Suprapubic skin (tissue), 4 donors: ENCODE results near the gene OR7A17. TPM values are rescaled to one million over a fixed set of nuclear protein-coding genes. Genes with fewer than 3 reads are reported as not detected.

ENCODE experiments used
- DNase-seq, 2 donors: peaks; one replicate each; pipeline ENCODE4 v3.0.0-alpha.2; 2019; ENCODE audit warnings: low spot score in 2 of 2
- H3K27ac ChIP-seq: fragments of 200-600 bp; sonication (generic); one replicate; pipeline ENCODE4 v1.5.1; 2019
- H3K27me3 ChIP-seq: fragments of 200-600 bp; sonication (generic); one replicate; pipeline ENCODE4 v1.5.1; 2019
- H3K36me3 ChIP-seq: fragments of 200-600 bp; sonication (generic); one replicate; pipeline ENCODE4 v1.5.1; 2019
- H3K4me1 ChIP-seq: fragments of 200-600 bp; sonication (generic); one replicate; pipeline ENCODE4 v1.5.1; 2019
- H3K4me3 ChIP-seq: fragments of 200-600 bp; sonication (generic); one replicate; pipeline ENCODE4 v1.5.1; 2019; ENCODE audit warnings: mild to moderate bottlenecking
- H3K9me3 ChIP-seq: fragments of 200-600 bp; sonication (generic); one replicate; pipeline ENCODE4 v1.5.1; 2019
- CTCF ChIP-seq, 2 donors: fragments of 200-600 bp in 1 of 2; fragments of 450-650 bp in 1 of 2; sonication (generic) in 1 of 2; IDR thresholded peaks; one replicate each; pipeline ENCODE4 v1.5.1; 2016 to 2019; ENCODE audit warnings: antibody characterized with exemption in 2 of 2, mild to moderate bottlenecking in 1 of 2, moderate library complexity in 1 of 2
- EP300 ChIP-seq: sonication (generic); formaldehyde crosslinking; IDR thresholded peaks from one replicate; pipeline ENCODE4 v1.6.1; 2017; ENCODE audit warnings: antibody characterized with exemption
- POLR2A ChIP-seq, 2 donors: fragments of 450-650 bp; IDR thresholded peaks; one replicate each; pipeline ENCODE4 v1.6.1; 2017; ENCODE audit warnings: antibody characterized with exemption in 2 of 2, mild to moderate bottlenecking in 2 of 2, moderate library complexity in 2 of 2
- POLR2AphosphoS5 ChIP-seq, 3 donors: sonication (generic); formaldehyde crosslinking; IDR thresholded peaks; one replicate each; pipeline ENCODE4 v1.6.1; 2017; ENCODE audit warnings: antibody characterized with exemption in 3 of 3
- WGBS: methylation state at CpG from one replicate; pipeline ENCODE4 v1.1.5; 2018; 5-methylcytosine and 5-hydroxymethylcytosine counted together
- total RNA-seq, 4 donors: library from RNA; depleted of rRNA; stranded (reverse); fragments of >200 nt; gene quantifications; one replicate each; pipeline ENCODE4 v1.1.0, GENCODE V29; 2016

Gene OR7A17
- total RNA-seq, 4 donors from 2014 or later: not detected

- no peak for DNase-seq
- TF ChIP-seq POLR2A (IDR thresholded peaks at IDR 0.05) (no peak), EP300 (no peak), CTCF (IDR thresholded peaks at IDR 0.05) (no peak), POLR2AphosphoS5 (IDR thresholded peaks at IDR 0.05) (no peak)
- no peaks in the 10 kb centered on the region for H3K9me3 ChIP-seq
- H3K4me1 ChIP-seq: no peaks in the 10 kb centered on the region
- H3K4me3 ChIP-seq: no peak overlapping the region
- whole genome bisulfite sequencing: 38% methylated on average over 2 of the region's 2 CpGs
- no peak overlapping the region for H3K27ac ChIP-seq
- no peaks in the 10 kb centered on the region for H3K36me3 ChIP-seq
- H3K27me3 ChIP-seq: peaks cover 13% of the 10 kb centered on the region
Measured at GRCh38 chr19:14901675-14902260, 15.8 kb upstream of the OR7A17 start.

GRCh38 chr19:14890643-14891379 is 4.9 kb upstream of the OR7A17 start:
- Histone ChIP-seq H3K4me1 (peaks cover 9% of the 10 kb centered on the region), H3K4me3 (no peak overlapping the region), H3K9me3 (no peaks in the 10 kb centered on the region), H3K27me3 (peaks cover 11% of the 10 kb centered on the region), H3K36me3 (no peaks in the 10 kb centered on the region), H3K27ac (no peak overlapping the region)
- no peak for DNase-seq
- WGBS: 66% methylated on average over 10 of the region's 10 CpGs
- no peak for TF ChIP-seq CTCF (IDR thresholded peaks at IDR 0.05)
- no peak for TF ChIP-seq POLR2A (IDR thresholded peaks at IDR 0.05)
- TF ChIP-seq EP300: no peak
- TF ChIP-seq POLR2AphosphoS5 (IDR thresholded peaks at IDR 0.05): no peak

- Histone ChIP-seq H3K36me3 (no peaks in the 10 kb centered on the region), H3K9me3 (no peaks in the 10 kb centered on the region), H3K4me3 (no peak overlapping the region), H3K4me1 (peaks cover 9% of the 10 kb centered on the region), H3K27me3 (peaks cover 11% of the 10 kb centered on the region), H3K27ac (no peak overlapping the region)
- DNase-seq: no peak
- WGBS: 83% methylated on average over 3 of the region's 3 CpGs
- no peak for TF ChIP-seq EP300
- TF ChIP-seq POLR2AphosphoS5 (IDR thresholded peaks at IDR 0.05): no peak
- TF ChIP-seq CTCF (IDR thresholded peaks at IDR 0.05): no peak
- no peak for TF ChIP-seq POLR2A (IDR thresholded peaks at IDR 0.05)
Measured at GRCh38 chr19:14889994-14890642, 4.2 kb upstream of the OR7A17 start.

- Histone ChIP-seq H3K27ac (no peak overlapping the region), H3K4me3 (no peak overlapping the region), H3K4me1 (no peaks in the 10 kb centered on the region), H3K27me3 (peaks cover 11% of the 10 kb centered on the region), H3K36me3 (no peaks in the 10 kb centered on the region), H3K9me3 (no peaks in the 10 kb centered on the region)
- TF ChIP-seq POLR2AphosphoS5 (IDR thresholded peaks at IDR 0.05): no peak
- no peak for TF ChIP-seq EP300
- TF ChIP-seq POLR2A (IDR thresholded peaks at IDR 0.05): no peak
- TF ChIP-seq CTCF (IDR thresholded peaks at IDR 0.05): no peak
- no peak for DNase-seq
- 61% methylated on average over 4 of the region's 4 CpGs for WGBS
Measured at GRCh38 chr19:14871619-14872230, 14.2 kb downstream of the OR7A17 start.

GRCh38 chr19:14868497-14868896 is 17.4 kb downstream of the OR7A17 start:
- H3K36me3 ChIP-seq: no peaks in the 10 kb centered on the region
- H3K4me3 ChIP-seq: no peak overlapping the region
- H3K27me3 ChIP-seq: peaks cover 19% of the 10 kb centered on the region
- H3K4me1 ChIP-seq: no peaks in the 10 kb centered on the region
- TF ChIP-seq POLR2AphosphoS5 (IDR thresholded peaks at IDR 0.05): no peak
- TF ChIP-seq CTCF (IDR thresholded peaks at IDR 0.05): no peak
- TF ChIP-seq POLR2A (IDR thresholded peaks at IDR 0.05): no peak
- no peak for TF ChIP-seq EP300
- WGBS: 76% methylated on average over 5 of the region's 5 CpGs
- no peak overlapping the region for H3K27ac ChIP-seq
- DNase-seq: no peak
- H3K9me3 ChIP-seq: no peaks in the 10 kb centered on the region
